ENCODE measurements around the gene ZNF184. TPM values are rescaled to one million over a fixed set of nuclear protein-coding genes. Genes with fewer than 3 reads are reported as not detected.
A peak's percentile ranks its signal among the peaks of the same experiment; 100 is the strongest.

The ZNF184 gene
- total and polyA plus RNA-seq, 10 of the 15 experiments (the other 5 are each of a cell fraction or from before 2014, with no cell fraction given): 4.1 to 15.1 (median 8.3) TPM

GRCh38 chr6:27507041-27507956 lies 34.4 kb upstream of the ZNF184 start:
- DNase-seq (ENCODE audit: low read depth, low spot score) (no peak), ATAC-seq (no peak), FAIRE-seq (no peak)
- ChIA-PET RAD21 (ENCODE audit: unreplicated experiment) (interaction anchor here (1.0 to 2.1 kb wide), 2 partner anchors 164 to 245 kb away, joined by 3 to 6 read pairs; no protein-coding TSS in a partner anchor), POLR2A (no interaction called here), CTCF (interaction anchor here (1.8 to 3.1 kb wide), 3 partner anchors 12 to 289 kb away, joined by 6 to 14 read pairs (median 9); no protein-coding TSS in a partner anchor), SMC1A (ENCODE audit: uncharacterized antibody, unreplicated experiment) (interaction anchor here (1.4 to 3.3 kb wide), 5 partner anchors 9 to 102 kb away, joined by 3 to 22 read pairs (median 5); no protein-coding TSS in a partner anchor)
- Histone ChIP-seq H3K4me3 (no peak overlapping the region), H3K9ac (ENCODE audit: control insufficient read depth, insufficient read depth, low read length) (no peak overlapping the region), H2AFZ (ENCODE audit: control insufficient read depth, low read depth, low read length) (no peak overlapping the region), H3K36me3 (ENCODE audit: control insufficient read depth in 2 of 2, insufficient read depth in 2 of 2, low read length in 1 of 2) (no peaks in the 10 kb centered on the region), H3K79me2 (ENCODE audit: control insufficient read depth, insufficient read depth, low read length) (no peaks in the 10 kb centered on the region), H3K4me2 (ENCODE audit: control insufficient read depth, insufficient read depth) (no peak overlapping the region), H4K20me1 (ENCODE audit: control insufficient read depth, insufficient read depth) (no peaks in the 10 kb centered on the region), H3K27me3 (replicated peaks in 1 of 2; ENCODE audit: control insufficient read depth in 2 of 2, insufficient read depth in 2 of 2, low read length in 1 of 2) (no peaks in the 10 kb centered on the region; a peak in 2 of 4 replicates), H3K27ac (ENCODE audit: control insufficient read depth, insufficient read depth) (no peak overlapping the region), H3K9me3 (replicated peaks; ENCODE audit: control insufficient read depth, insufficient read depth, low read length) (no peaks in the 10 kb centered on the region), H3K4me1 (ENCODE audit: control insufficient read depth, insufficient read depth, low read length) (no peaks in the 10 kb centered on the region)
- TF ChIP-seq POLR2AphosphoS5 (IDR thresholded peaks at IDR 0.05; ENCODE audit: low read length): no peak
- no peak for TF ChIP-seq MXI1 (IDR thresholded peaks at IDR 0.05; ENCODE audit: low read depth, low read length)
- in situ Hi-C loops (cut with MboI): loop anchor here (25.0 kb wide), 1 partner anchor 255 kb away; no protein-coding TSS in a partner anchor
- 55% methylated on average over 9 of the region's 9 CpGs for WGBS (ENCODE audit: insufficient coverage, insufficient replicate concordance, low lambda C conversion rate, missing lambda C conversion rate)
- intact Hi-C loops (cut with micrococcal nuclease; ENCODE audit: unreplicated experiment): no loop called here
- no TSS peak for BruUV-seq (replicated peaks)

GRCh38 chr6:27505209-27506027 lies 32.5 kb upstream of the ZNF184 start:
- intact Hi-C loops (cut with micrococcal nuclease; ENCODE audit: unreplicated experiment) (no loop called here), in situ Hi-C loops (cut with MboI) (loop anchor here (25.0 kb wide), 1 partner anchor 257 kb away; no protein-coding TSS in a partner anchor)
- Histone ChIP-seq H3K9me3 (replicated peaks; ENCODE audit: control insufficient read depth, insufficient read depth, low read length) (no peaks in the 10 kb centered on the region), H4K20me1 (ENCODE audit: control insufficient read depth, insufficient read depth) (no peaks in the 10 kb centered on the region), H2AFZ (ENCODE audit: control insufficient read depth, low read depth, low read length) (no peak overlapping the region; the same call in 1 of the 2 replicates), H3K4me1 (ENCODE audit: control insufficient read depth, insufficient read depth, low read length) (no peaks in the 10 kb centered on the region), H3K4me3 (no peak overlapping the region), H3K36me3 (ENCODE audit: control insufficient read depth in 2 of 2, insufficient read depth in 2 of 2, low read length in 1 of 2) (no peaks in the 10 kb centered on the region), H3K27ac (ENCODE audit: control insufficient read depth, insufficient read depth) (no peak overlapping the region), H3K4me2 (ENCODE audit: control insufficient read depth, insufficient read depth) (peak overlapping the region; percentile 47), H3K79me2 (ENCODE audit: control insufficient read depth, insufficient read depth, low read length) (no peaks in the 10 kb centered on the region), H3K9ac (ENCODE audit: control insufficient read depth, insufficient read depth, low read length) (no peak overlapping the region), H3K27me3 (replicated peaks in 1 of 2; ENCODE audit: control insufficient read depth in 2 of 2, insufficient read depth in 2 of 2, low read length in 1 of 2) (no peaks in the 10 kb centered on the region; a peak in 2 of 4 replicates)
- CTCF ChIA-PET: interaction anchor here (0.7 to 3.1 kb wide), 10 partner anchors 10 to 328 kb away, joined by 3 to 14 read pairs (median 4); no protein-coding TSS in a partner anchor
- FAIRE-seq: no peak
- RAD21 ChIA-PET (ENCODE audit: unreplicated experiment): interaction anchor here (0.9 to 2.4 kb wide), 6 partner anchors 10 to 247 kb away, joined by 3 to 10 read pairs (median 6); no protein-coding TSS in a partner anchor
- 17% methylated on average over 20 of the region's 20 CpGs for whole genome bisulfite sequencing (ENCODE audit: insufficient coverage, insufficient replicate concordance, low lambda C conversion rate, missing lambda C conversion rate)
- POLR2A ChIA-PET: no interaction called here
- BruUV-seq (replicated peaks): no TSS peak
- ATAC-seq: peak; percentile 37
- peak; percentile 63 for DNase-seq (ENCODE audit: low read depth, low spot score)
- SMC1A ChIA-PET (ENCODE audit: uncharacterized antibody, unreplicated experiment): interaction anchor here (0.6 to 3.3 kb wide), 7 partner anchors 11 to 943 kb away, joined by 3 to 22 read pairs (median 5); no protein-coding TSS in a partner anchor
- peak; percentile 86 for TF ChIP-seq SREBF2 (IDR thresholded peaks at IDR 0.05; ENCODE audit: low read length)
- 0 out of 2 replicates have a peak, but pooled peaks have one; percentile 28 for TF ChIP-seq YY1 (IDR thresholded peaks at IDR 0.05; ENCODE audit: low read depth, low read length)
- no peak for TF ChIP-seq SKIL (IDR thresholded peaks at IDR 0.05; ENCODE audit: low read depth, poor library complexity, severe bottlenecking)
- TF ChIP-seq TARDBP (IDR thresholded peaks at IDR 0.05; ENCODE audit: borderline replicate concordance): 0 out of 2 replicates have a peak, but pooled peaks have one; percentile 72
- peak; percentile 85 for TF ChIP-seq ZSCAN29 (IDR thresholded peaks at IDR 0.05)
- TF ChIP-seq EP300 (IDR thresholded peaks at IDR 0.05; ENCODE audit: borderline replicate concordance in 1 of 2, control insufficient read depth in 1 of 2, low read depth in 2 of 2, low read length in 2 of 2): peak in 1 of 2 experiments; percentile 18; a peak in 1 of 4 replicates
- TF ChIP-seq EGR1 (IDR thresholded peaks at IDR 0.05; ENCODE audit: borderline replicate concordance in 1 of 2, low read depth in 2 of 2, low read length in 2 of 2): no peak
- TF ChIP-seq RUNX3 (IDR thresholded peaks at IDR 0.05; ENCODE audit: low read length): peak; percentile 49; the same call in 1 of the 2 replicates

Measured in GM12878 (cell line).